IMR-90 (cell line): ENCODE measurements around the gene ZC3H4.

Source experiments
- BHLHE40 ChIP-seq: fragments of 150-350 bp; IDR thresholded peaks from 2 replicates; pipeline ENCODE4 v1.6.1; 2016; ENCODE audit warnings: mild to moderate bottlenecking, low read depth, low read length
- CEBPB ChIP-seq: IDR thresholded peaks from 2 replicates; pipeline ENCODE4 v1.6.1; 2012; ENCODE audit warnings: low read depth, low read length, improper control_type of control experiment
- CHD1 ChIP-seq: IDR thresholded peaks from 2 replicates; pipeline ENCODE4 v1.6.1; 2012; ENCODE audit warnings: low read depth, low read length, improper control_type of control experiment
- ELK1 ChIP-seq: fragments of 150-350 bp; IDR thresholded peaks from 2 replicates; pipeline ENCODE4 v1.6.1; 2016; ENCODE audit warnings: low read depth, mild to moderate bottlenecking, low read length, moderate library complexity, borderline replicate concordance
- MAFK ChIP-seq: IDR thresholded peaks from 2 replicates; pipeline ENCODE4 v1.6.1; 2012; ENCODE audit warnings: low read depth, low read length, improper control_type of control experiment
- MXI1 ChIP-seq: IDR thresholded peaks from 2 replicates; pipeline ENCODE4 v1.6.1; 2012; ENCODE audit warnings: low read depth, mild to moderate bottlenecking, low read length, moderate library complexity, borderline replicate concordance
- NFE2L2 ChIP-seq: fragments of 150-350 bp; IDR thresholded peaks from 2 replicates; pipeline ENCODE4 v1.6.1; 2016; ENCODE audit warnings: low read depth, mild to moderate bottlenecking, low read length
- POLR2A ChIP-seq: IDR thresholded peaks from 2 replicates; pipeline ENCODE4 v1.6.1; 2012; ENCODE audit warnings: mild to moderate bottlenecking, low read depth, low read length
- RAD21 ChIP-seq: IDR thresholded peaks from 2 replicates; pipeline ENCODE4 v1.6.1; 2012; ENCODE audit warnings: low read length, improper control_type of control experiment
- RCOR1 ChIP-seq: IDR thresholded peaks from 2 replicates; pipeline ENCODE4 v1.6.1; 2012; ENCODE audit warnings: mild to moderate bottlenecking, low read length, improper control_type of control experiment; ENCODE audit not compliant: insufficient replicate concordance
- RFX5 ChIP-seq: IDR thresholded peaks from 2 replicates; pipeline ENCODE4 v1.8.0; 2012; ENCODE audit warnings: low read depth, mild to moderate bottlenecking, low read length, moderate library complexity
- SMC3 ChIP-seq: fragments of 150-350 bp; IDR thresholded peaks from 2 replicates; pipeline ENCODE4 v1.6.1; 2016; ENCODE audit warnings: low read depth, mild to moderate bottlenecking, antibody characterized with exemption, low read length, moderate library complexity
- TF ChIP-seq, protein P1 (sequence below): conservative IDR thresholded peaks from 2 replicates; pipeline ENCODE4 v1.5.1; 2012; ENCODE audit warnings: mild to moderate bottlenecking, low read depth, low read length, improper control_type of control experiment
- TF ChIP-seq, protein P2 (sequence below): fragments of 150-350 bp; IDR thresholded peaks from 2 replicates; pipeline ENCODE4 v1.6.1; 2017; ENCODE audit warnings: mild to moderate bottlenecking, antibody characterized with exemption, low read length, low read depth

DNA sequence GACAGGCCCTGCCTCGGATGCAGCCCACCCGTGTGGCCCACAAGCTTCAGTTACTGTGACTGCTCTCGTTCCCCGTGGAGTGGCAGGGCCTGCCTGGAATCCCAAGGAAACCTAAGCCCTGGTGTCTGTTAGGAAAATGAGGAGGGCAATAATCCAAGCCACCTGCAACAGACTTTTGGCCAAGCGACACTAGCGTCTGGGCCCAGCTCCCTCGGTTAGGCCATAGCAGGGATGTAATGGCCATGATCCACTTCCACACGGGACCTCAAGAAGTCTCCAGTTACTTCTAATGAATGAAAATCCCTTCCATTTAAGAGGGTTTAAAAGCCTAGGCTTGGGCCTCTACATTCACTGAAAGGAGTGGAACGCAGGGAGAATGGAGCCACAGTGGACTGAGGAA lies 8.9 kb downstream of the ZC3H4 start:
- TF ChIP-seq CEBPB (no peak), POLR2A (no peak), ELK1 (no peak), SMC3 (no peak), MXI1 (no peak), RAD21 (no peak), NFE2L2 (no peak), BHLHE40 (no peak), RFX5 (no peak), MAFK (no peak), CHD1 (no peak), RCOR1 (no peak)
- TF ChIP-seq, protein P1, sequence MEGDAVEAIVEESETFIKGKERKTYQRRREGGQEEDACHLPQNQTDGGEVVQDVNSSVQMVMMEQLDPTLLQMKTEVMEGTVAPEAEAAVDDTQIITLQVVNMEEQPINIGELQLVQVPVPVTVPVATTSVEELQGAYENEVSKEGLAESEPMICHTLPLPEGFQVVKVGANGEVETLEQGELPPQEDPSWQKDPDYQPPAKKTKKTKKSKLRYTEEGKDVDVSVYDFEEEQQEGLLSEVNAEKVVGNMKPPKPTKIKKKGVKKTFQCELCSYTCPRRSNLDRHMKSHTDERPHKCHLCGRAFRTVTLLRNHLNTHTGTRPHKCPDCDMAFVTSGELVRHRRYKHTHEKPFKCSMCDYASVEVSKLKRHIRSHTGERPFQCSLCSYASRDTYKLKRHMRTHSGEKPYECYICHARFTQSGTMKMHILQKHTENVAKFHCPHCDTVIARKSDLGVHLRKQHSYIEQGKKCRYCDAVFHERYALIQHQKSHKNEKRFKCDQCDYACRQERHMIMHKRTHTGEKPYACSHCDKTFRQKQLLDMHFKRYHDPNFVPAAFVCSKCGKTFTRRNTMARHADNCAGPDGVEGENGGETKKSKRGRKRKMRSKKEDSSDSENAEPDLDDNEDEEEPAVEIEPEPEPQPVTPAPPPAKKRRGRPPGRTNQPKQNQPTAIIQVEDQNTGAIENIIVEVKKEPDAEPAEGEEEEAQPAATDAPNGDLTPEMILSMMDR = no peak
- TF ChIP-seq, protein P2, sequence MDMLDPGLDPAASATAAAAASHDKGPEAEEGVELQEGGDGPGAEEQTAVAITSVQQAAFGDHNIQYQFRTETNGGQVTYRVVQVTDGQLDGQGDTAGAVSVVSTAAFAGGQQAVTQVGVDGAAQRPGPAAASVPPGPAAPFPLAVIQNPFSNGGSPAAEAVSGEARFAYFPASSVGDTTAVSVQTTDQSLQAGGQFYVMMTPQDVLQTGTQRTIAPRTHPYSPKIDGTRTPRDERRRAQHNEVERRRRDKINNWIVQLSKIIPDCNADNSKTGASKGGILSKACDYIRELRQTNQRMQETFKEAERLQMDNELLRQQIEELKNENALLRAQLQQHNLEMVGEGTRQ = no peak
